NCI-H1092 (cell line): ENCODE data around the gene FBP2.

ENCODE experiments used
- DNase-seq: peaks from one replicate; lab custom pipeline; 2025; lab: John Stamatoyannopoulos, UW

Gene FBP2

DNA sequence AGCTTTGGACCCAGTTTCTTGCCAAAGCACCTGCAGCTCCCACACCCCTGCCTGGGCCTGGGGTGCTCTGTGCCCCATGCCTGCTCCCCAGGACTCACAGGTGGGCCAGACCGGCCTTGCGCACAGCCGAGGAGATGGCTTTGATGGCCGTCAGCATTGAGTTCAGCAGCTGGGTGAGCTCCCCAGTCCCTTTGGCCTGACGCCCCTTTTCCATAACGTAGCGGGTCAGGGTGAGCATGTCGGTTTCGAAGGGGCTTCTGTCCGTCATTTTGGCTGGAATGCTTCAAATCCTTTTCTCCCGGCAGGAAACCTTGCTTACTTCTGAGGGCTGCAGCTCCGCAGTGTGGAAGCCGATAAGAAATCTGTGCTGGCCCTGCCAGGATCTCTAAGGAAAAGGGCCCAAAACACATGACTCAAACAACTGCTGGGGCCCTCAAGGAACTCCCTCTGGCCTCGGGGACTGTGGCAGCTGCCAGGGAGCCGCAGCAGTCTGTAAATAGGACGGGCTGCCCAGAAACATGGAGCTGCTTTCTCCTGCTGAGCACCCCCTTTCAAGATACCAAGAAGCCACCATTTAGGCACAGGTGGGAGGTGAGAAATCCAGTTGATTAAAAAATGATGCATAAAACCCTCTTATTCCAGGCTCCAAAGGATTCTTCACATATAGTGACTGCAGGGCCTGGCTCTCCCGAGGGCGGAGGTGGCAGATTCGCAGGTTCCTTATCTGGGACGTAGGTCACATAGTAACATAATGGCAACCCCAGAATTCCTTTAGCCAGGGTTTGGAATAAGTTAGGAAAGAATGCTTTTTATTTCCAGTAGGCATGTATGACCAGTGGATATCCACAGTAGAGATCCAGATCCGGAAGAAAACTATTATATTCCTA is at the start of gene FBP2:
Gene FBP2, minus strand, starts transcription at position 366 of the 887 bp plus-strand sequence. Its CDS starts 98 bp downstream, at position 268.
- no peak for DNase-seq

DNA sequence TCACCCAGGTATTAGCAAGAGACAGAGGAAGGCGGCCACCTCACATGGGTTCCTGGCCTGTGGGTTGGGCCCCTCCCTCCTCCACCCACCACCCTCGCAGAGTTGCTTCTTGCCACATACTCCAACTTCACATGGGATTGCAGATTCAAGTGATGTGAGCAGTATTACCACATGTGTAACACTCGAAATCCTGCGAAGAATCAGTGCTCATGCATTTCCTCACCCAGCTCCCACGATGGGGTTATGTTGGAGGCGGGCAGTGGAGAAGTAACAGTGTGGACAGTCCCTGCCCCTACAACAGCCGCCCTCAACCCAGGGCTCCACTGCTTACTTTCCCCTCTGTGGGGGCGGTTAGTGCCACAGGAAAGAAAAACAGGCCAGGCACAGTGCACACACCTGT is 49.6 kb upstream of the FBP2 start:
- DNase-seq = no peak

DNA sequence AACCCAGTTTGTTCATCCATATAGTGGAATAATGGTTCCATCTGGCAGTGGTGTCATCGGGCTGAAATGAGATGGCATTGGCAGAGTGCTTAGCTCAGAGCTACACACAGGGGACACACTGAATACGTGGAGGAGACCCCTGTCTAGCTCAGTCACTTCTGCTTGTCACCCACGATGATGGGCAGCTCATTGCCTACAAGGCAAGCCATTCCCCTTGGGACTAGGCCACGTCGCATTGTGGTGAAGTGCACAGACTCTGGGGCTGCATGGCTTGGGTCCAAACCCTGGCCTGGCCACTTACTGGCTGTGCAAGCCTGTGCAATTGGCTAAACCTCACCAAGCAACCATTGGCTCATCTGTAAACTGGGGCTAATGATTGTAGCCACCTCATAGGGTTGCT is 48.9 kb upstream of the FBP2 start:
- no peak for DNase-seq

DNA sequence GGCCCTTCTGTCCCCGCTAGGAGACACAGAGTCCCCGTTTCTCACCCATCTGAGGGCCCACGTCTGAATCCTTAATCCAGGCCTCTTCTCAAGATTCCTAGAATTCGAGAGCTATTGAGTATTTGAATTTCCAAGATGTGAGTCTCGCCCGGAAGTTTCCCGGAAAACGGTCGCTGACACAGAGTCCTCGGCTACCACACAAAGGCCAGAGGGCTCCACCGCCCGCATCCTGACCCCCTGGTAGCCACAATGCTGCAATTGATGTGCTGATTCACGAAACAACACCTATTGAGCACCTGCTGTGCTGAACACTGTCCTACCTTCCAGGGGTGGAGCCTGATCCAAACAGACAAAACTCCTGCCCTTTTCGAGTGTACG is 46.4 kb upstream of the FBP2 start:
- DNase-seq = no peak

DNA sequence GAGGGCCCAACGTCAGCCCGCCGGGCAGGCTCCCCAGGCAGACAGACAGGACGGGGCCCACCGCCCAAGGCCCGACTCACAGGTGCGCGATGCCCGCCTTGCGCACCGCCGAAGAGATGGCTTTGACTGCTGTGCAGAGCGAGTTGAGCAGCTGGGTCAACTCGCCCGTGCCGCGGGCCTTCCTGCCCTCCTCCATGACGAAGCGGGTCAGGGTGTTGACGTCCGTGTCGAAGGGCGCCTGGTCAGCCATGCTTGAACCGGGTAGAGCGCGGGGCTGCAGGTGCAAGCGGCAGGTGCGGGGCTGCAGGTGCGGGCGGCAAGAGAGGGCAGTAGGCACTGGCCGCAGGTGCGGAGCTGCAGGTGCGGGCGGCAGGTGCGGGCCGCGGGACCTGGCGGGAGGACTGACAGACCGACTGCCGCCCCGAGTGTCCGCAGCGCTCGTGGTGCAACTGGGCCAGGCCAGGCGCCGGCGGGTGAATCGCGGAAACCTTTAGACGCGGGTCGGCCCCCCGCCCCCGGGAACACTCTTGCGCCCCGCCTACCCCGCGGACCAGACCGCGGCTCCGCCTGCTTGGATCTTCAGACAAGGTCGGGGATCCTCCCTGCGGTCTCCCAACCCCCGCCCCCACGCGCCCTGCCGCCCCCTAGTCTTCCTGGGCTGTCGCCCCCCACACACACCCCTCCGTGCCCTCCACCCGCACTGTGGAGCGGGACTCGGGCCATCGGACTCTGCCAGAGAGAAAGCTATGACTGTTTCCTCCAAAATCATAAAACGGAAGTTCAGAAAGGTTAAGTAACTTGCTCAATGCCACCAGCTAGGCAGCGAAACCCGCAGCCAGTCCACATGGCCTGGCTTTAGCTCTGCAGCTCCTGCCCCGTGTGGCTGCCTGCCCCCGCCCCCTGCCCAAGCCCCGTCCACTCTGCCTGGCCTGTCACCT is 45.7 kb upstream of the FBP2 start, which contains the start of gene FBP1:
Gene FBP1, minus strand, starts transcription at position 458 of the 938 bp plus-strand sequence. Its CDS starts 208 bp downstream, at position 250.
- DNase-seq = peak; percentile 16

DNA sequence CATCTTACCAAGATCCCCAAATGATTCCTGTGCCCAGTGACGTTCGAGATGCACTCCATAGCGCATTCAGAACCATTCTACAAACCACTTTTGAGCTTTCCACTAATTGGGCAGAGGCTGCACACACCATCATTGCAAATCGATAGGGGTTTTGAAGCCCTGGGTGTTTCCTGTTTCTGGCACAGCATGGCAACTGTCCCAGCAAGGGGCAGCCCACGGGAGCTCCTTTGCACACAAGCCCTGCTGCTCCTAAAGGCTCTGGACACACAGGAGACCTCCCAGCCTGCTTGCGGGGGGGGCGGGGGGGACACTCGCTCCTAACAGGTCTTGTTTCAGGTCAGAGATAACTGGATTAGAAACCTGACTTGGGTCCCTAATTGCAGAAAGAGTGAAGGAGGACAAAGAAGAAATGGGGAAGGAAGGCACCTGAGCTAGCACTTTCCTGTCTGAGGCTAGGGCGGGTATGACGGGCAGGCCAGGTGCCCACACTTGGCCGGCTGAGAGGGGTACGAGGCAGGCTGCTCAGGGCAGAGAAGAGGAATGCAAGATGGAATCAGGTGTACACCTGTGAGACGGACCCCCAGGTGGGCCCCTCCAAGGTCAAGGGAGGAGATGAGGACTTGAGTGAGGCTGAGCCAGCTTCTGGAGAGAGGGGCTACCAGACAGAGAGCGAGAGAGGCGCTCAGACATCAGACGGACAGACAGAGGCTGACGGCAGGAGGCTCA is 44.9 kb upstream of the FBP2 start:
- DNase-seq = no peak

DNA sequence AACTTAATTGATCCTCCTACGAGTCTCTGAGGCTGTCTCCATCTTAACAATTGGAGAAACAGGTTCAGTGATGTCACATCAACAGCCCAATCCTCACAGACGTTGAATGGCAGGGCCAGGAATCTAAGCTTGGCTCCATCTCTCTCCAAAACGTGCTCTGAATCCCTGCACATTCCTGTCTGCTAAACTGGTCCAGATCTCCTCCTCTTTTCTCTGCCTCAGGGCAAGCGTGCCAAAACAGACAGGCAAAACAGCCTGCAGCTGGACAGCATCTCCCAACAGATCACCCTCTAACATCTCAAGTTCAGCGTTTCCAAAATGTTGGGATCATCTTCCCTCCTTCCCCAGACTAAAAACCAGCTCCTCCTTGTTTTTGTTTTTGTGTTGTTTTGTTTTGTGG is 39.1 kb upstream of the FBP2 start:
- DNase-seq = no peak

DNA sequence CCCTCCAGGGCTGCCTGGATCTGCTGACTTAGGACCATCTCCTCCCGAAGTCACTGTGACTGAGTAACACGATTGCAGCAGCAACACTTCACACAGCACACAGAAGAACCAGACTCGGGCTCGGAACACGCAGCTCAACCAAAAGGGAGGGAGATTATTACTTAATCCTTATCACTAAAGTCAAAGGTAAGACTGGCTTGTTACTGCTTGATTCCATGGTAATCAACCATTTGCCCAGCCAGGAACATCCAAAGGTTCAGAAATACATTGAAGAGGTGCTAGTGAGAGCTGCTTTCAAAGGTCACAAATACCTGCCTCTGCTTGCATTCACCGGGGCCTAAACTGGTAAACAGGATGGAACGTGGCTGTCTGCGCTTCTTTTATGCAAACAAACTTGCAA is 38.0 kb upstream of the FBP2 start:
- no peak for DNase-seq

DNA sequence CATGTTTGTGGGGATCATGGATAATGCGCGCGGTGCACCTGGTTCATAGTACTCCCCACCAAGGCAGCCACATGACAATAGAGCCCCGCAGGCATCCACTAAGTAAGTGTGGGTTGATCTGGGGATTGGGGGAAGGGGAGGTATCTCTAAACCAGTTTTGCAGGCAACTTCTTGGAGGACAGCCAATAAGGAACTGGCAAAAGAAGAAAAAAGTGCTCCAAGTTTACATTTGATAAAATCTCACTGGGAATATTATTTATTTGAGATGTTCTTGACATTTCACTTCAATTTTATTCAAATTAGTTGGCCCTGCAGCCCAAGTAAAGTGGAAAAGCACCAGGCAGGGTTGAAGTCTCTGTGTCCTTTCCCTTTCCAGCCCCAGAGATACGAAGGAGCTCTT is 37.2 kb upstream of the FBP2 start:
- DNase-seq = no peak

DNA sequence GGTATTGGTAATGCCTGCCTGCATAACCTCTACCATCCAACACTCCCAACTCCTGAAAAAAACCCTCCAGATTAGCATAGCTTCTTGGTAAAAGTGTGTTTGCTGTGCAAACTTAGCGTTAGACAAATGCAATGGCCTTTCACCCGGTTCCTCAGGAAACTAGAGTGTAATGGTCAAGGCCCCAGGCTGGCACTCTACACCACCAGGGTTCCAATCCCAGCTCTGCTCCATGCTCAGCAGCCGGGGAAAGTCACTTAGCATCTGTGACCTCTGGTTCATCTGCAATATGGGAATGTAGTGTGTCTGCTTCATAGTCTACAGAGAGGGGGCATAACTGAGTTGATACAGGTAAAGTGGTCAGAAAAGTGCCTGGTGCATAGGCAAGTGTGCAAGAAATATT is 36.7 kb upstream of the FBP2 start:
- no peak for DNase-seq

DNA sequence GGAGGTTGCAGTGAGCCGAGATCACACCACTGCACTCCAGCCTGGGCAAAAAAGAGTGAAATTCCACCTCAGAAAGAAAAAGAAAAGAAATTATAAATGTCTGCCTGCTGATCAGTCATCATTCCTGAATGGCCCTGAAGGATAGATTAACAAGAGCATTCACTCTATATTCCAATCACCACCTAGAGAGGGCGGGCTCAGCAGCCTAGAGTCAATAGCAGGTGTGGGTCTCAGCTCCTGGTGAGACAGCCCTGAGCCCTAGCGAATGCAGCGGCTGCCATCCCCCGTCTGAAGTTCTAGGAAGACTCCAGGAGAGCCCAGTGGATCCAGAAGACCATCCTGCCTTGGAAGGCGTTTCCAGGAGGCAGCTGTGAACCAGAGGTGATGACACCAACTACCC is 33.7 kb upstream of the FBP2 start:
- DNase-seq = no peak

DNA sequence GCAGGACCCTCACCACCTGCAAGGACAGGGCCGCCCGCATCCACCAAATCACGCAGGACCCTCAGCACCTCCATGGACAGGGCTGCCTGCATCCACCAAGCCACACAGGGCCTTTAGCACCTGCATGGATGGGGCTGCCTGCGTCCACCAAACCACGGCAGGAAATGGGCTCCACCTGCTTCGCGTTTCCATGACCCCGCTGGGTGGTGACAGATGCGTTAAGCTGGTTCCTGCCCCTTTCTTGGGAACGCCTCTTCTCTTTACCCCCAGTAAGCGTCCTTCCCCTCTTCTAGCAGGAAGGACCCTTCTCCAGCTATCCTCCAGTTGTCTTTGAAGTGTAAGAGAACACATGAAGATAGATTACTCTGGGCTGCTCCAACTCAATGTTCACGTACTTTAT is 32.2 kb upstream of the FBP2 start:
- no peak for DNase-seq

DNA sequence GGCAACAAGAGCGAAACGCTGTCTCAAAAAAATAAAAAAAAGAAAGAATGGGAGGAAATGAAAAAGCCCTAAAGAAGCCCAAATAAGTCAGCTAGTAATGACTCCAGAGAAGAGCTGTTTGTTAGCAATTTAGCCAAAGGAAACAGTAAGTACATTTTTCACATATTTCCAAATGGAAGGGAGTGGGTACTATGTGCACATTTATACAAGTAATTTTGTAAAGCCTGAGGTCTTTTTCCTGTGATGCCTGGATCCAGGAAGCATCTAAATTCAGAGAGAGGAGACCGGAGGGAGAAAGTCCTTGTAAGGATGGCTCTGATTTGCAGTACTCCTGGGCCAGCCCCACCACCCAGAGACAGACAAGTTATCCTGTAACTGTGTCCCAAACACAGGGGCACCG is 31.0 kb upstream of the FBP2 start:
- DNase-seq = no peak

DNA sequence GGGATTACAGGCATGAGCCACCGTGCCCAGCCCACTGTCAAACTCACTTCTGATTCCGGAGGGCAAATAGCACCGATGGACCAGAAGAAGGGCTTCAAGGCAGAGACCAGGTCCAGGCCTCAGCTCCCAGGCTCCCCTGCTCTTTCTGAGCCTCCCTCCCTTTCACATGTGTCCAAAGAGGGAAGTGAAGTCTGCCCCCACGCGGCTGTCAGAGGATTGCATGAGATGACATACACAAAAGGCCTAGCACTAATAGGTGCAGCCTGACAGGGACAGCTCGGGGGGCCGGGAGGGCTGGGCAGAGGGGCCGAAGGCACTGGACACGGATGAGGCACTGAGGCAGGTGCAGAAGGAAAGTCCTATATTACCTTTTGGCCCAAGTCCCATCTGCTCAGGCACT is 29.6 kb upstream of the FBP2 start:
- DNase-seq = peak; percentile 14

DNA sequence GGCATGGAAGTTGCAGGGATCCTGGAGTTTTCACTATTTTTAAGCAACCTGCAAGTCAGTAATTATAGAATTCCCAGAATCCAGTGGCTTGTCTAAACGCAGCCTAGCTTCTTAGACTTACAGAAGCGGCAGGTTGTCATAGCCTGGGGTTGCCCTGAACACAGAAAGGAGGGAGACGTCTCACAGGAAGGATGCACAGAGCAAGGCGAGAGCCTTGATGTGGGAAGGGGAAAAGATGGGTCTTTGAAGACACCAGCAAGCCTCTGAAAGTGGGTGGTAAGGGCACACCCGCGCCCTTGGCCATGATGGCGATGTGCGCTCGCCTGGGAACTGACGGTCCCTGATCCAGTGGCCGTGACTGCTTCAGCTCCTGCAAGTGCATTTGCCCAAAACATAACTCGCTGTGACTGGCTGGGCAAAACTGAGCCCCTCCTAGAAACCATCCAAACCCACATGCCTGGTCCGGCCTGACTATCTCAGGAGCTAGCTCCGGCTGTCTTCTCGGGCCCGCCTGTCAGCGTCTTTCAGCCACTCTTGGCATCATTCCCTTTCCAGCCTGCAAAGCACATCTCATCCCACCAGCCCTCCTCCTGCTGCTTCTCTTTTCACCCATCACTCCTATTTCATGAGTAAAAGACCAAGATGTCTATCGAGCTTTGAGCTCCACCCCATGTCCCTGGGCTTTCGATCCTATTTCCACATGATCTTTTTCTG is 28.6 kb upstream of the FBP2 start:
- DNase-seq = no peak

DNA sequence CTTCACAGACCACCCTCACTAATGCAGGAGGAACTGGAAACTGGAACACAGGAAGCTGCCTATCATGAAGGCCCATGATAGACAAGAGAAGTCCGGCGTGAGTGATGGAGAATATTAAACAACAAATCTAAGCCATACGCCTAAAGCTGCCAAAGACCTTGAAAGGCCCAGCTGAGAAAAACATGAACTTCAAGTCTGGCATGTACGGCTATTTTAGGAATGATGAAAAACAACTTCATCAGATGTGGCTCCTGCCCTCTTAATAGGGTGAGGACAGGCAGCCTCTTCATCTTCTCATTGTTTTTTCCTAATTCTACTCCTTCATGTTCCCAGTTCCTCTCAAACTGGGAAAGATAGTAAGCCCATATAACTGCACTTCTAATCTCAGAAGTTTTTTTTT is 25.4 kb upstream of the FBP2 start:
- DNase-seq = no peak

DNA sequence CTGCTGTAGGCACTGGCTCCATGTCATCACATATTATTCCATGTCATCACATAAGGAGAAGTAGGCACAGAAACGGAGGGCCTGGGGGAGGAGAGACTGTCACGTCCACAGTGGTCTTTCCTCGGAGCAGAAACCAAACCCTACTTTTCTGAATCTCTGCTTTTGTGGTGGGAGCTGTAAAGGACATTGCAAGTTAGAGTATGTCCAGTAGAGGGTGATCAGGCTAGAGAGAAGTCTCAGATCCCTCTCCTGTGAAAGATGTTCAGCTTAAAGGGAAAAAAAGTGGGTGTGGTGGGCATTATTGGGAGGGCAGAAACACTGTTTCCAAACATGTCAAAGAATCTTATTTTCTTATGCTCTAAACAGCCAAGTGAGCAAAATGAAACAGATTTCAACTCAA is 19.4 kb upstream of the FBP2 start:
- no peak for DNase-seq

DNA sequence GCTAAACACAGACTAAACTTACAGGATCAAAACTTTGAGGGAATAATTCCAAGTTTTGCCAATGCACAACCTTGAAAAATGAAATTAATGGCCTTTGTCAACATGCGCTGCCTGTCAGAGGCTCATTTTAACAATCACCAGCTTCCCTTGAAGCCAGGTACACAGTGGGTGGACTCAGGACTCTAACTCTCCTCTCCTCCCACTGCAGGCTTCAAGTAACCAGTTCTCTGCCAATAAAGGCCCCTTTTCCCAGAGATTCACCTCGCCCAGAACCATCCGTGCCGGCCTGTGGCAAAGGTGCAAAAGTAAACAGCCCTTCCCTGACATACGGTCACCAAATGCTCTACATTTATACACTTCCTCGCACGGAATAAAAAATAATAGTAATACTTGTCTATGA is 18.4 kb upstream of the FBP2 start:
- DNase-seq = no peak

DNA sequence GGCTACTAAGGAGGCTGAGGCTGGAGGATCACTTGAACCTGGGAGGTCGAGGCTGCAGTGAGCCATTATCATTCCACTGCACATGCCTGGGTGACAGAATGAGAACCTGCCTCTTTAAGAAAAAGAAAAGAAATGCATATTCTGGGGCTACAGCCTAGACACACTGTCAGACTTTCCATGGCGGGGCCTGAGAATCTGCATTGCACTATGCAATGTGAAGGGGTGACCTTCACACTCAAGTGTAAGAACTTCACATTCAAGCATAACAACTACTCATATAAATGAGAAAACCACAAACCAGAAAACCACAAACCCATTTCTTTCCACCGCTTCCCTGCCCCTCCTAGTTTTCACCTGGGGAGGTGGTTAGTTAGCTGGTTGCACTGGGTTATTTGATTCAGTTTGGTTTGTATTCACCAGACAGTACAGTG is 18.0 kb upstream of the FBP2 start:
- no peak for DNase-seq

DNA sequence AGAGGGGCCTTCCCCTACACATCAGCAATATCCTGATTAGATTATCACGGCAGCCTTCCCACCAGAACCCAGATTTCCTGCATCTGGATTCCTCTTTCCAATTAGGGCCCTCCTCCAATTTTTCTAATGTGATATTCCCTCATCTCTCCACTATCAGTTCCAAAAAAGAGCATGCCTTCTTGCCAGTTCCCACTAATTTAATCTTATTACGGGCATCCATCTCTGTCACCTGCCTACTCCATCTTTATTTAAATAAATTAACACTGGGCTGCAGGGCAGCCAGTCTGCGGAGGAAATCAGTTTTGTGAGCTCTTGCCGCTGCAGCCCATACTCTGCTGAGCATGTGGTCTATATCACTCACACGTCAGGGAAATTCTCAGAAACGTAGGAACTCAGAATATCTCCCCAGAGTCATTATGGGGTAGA is 16.6 kb upstream of the FBP2 start:
- DNase-seq = no peak

DNA sequence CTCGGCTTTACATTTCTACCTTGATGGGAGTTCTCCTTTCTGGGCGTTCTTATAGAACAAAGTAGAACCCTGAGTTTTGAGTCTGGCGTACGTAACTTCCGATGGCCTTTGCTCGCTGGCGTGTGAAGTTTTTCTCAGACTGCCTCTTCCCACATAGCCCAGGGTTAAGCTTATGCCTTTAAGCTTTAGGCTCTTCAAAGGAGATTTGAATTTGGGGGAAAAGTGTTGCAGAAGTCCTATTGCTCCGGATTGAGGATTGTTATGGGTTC is 13.7 kb upstream of the FBP2 start:
- no peak for DNase-seq
